ENCODE data around the gene FAM43A.
A peak's percentile ranks its signal among the peaks of the same experiment; 100 is the strongest.

Gene FAM43A

DNA sequence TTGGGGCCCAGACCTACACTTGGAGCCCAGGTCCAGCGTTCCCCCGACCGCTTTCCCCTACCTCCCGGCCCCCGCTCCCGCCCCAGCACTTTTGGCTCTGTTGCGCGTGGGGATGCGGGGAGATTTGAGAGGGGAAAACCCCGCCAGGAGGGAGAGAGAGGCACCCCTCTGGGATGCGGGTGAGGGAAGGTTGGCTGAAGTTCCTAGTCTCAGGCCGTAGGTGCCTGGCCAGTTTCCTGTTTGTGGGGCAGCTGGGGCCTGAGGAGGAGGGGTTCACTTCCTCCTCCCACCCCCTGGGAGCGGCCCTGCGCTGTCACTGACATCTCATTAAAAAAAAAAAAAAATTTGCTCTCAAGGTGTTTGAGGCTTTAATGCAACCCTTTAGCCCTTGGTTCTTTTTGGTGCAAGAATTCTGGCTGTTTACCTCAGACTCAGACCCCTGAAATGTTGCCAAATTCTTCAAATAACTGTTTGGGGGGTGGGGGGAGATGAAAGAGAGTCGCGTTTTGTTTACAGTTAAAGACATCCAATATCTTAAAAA is 2.6 kb downstream of the FAM43A start:
- TF ChIP-seq EZH2phosphoT487 (IDR thresholded peaks at IDR 0.05; ENCODE audit: borderline replicate concordance, low read length), result no peak
- TF ChIP-seq CTCF (IDR thresholded peaks at IDR 0.05; ENCODE audit: low read depth, low read length, poor library complexity, severe bottlenecking), result no peak
- peaks cover 35% of the 10 kb centered on the region for H3F3A ChIP-seq (ENCODE audit: control insufficient read depth, insufficient read depth)
- peak overlapping the region; percentile 99 for H3K4me2 ChIP-seq (ENCODE audit: low read length)
- H3K36me3 ChIP-seq (ENCODE audit: control insufficient read depth, low read length), result peaks cover 12% of the 10 kb centered on the region; the same call in 1 of the 2 replicates
- H3K9me2 ChIP-seq (replicated peaks; ENCODE audit: control insufficient read depth, low read length), result no peaks in the 10 kb centered on the region
- H3K79me2 ChIP-seq (ENCODE audit: control insufficient read depth, low read length), result peaks cover 22% of the 10 kb centered on the region
- no peaks in the 10 kb centered on the region for H3K9me3 ChIP-seq (ENCODE audit: control insufficient read depth, insufficient read depth, low read length)
- peak overlapping the region; percentile 95 for H3K27ac ChIP-seq (ENCODE audit: low read depth, low read length)
- no peaks in the 10 kb centered on the region for H4K20me1 ChIP-seq (ENCODE audit: control insufficient read depth, insufficient read depth, low read depth, low read length)
- peak overlapping the region; percentile 87 for H3K4me3 ChIP-seq (ENCODE audit: low read length)
- peaks cover 81% of the 10 kb centered on the region for H3K4me1 ChIP-seq (ENCODE audit: control insufficient read depth, low read length)
- H3K27me3 ChIP-seq (ENCODE audit: control insufficient read depth, low read length), result peaks cover 20% of the 10 kb centered on the region

DNA sequence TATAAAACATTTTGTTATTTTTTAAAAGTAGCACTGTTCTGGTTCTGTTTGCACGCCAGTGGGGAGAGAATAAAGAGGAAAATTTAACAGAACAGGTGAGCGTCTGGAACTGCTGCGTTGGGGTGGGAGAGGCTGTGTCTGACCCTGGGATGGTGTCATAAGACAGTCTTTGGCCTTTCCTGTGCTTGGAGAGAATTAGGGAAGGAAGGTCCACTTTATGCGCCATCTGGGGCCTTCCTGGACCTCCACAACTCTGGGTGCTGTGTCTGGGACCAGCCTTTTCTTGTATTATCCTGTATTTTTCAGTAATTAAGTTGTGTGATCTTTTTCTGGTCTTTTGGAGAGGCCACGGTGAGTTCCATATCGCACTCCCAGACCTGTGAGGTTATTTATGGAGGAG is 3.3 kb downstream of the FAM43A start:
- Histone ChIP-seq H3K4me2 (ENCODE audit: low read length) (peak overlapping the region; percentile 99), H3K9me2 (replicated peaks; ENCODE audit: control insufficient read depth, low read length) (no peaks in the 10 kb centered on the region), H3K9me3 (ENCODE audit: control insufficient read depth, insufficient read depth, low read length) (no peaks in the 10 kb centered on the region), H3K79me2 (ENCODE audit: control insufficient read depth, low read length) (peaks cover 22% of the 10 kb centered on the region), H3K4me3 (ENCODE audit: low read length) (peak overlapping the region; percentile 87), H3K4me1 (ENCODE audit: control insufficient read depth, low read length) (peaks cover 85% of the 10 kb centered on the region), H4K20me1 (ENCODE audit: control insufficient read depth, insufficient read depth, low read depth, low read length) (no peaks in the 10 kb centered on the region), H3K36me3 (ENCODE audit: control insufficient read depth, low read length) (peaks cover 12% of the 10 kb centered on the region; the same call in 1 of the 2 replicates), H3K27ac (ENCODE audit: low read depth, low read length) (peak overlapping the region; percentile 95), H3F3A (ENCODE audit: control insufficient read depth, insufficient read depth) (peaks cover 35% of the 10 kb centered on the region), H3K27me3 (ENCODE audit: control insufficient read depth, low read length) (peaks cover 20% of the 10 kb centered on the region)
- TF ChIP-seq CTCF (IDR thresholded peaks at IDR 0.05; ENCODE audit: low read depth, low read length, poor library complexity, severe bottlenecking), result no peak
- TF ChIP-seq EZH2phosphoT487 (IDR thresholded peaks at IDR 0.05; ENCODE audit: borderline replicate concordance, low read length), result no peak

DNA sequence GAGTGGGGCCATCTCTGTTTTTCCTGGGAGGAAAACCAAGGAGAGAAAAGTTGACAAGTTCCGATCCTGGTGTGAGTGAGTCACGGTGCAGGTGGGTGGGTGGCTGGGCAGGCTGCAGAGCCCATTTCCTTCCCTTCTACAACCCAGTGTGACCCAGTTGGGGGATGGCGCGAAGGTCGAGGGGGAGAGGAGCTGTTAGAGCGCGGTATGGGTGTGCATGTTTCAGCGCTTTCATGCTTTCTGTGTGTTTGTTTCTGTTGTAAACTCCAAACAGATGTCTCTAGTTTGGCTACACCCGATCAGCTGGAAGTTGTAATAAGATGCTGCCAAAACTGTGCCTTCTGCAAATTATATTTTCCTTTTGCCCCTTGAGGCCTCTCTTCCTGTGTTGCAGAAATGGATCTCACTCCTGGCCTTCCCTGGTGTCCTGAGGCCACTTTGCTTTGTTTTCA is 3.8 kb downstream of the FAM43A start:
- peaks cover 15% of the 10 kb centered on the region for H3K27me3 ChIP-seq (ENCODE audit: control insufficient read depth, low read length)
- peak overlapping the region; percentile 87 for H3K4me3 ChIP-seq (ENCODE audit: low read length)
- no peaks in the 10 kb centered on the region for H3K9me3 ChIP-seq (ENCODE audit: control insufficient read depth, insufficient read depth, low read length)
- no peaks in the 10 kb centered on the region for H3K9me2 ChIP-seq (replicated peaks; ENCODE audit: control insufficient read depth, low read length)
- peak overlapping the region; percentile 99 for H3K4me2 ChIP-seq (ENCODE audit: low read length)
- TF ChIP-seq EZH2phosphoT487 (IDR thresholded peaks at IDR 0.05; ENCODE audit: borderline replicate concordance, low read length), result no peak
- no peak for TF ChIP-seq CTCF (IDR thresholded peaks at IDR 0.05; ENCODE audit: low read depth, low read length, poor library complexity, severe bottlenecking)
- peak overlapping the region; percentile 95 for H3K27ac ChIP-seq (ENCODE audit: low read depth, low read length)
- H3F3A ChIP-seq (ENCODE audit: control insufficient read depth, insufficient read depth), result peaks cover 35% of the 10 kb centered on the region
- H3K79me2 ChIP-seq (ENCODE audit: control insufficient read depth, low read length), result peaks cover 22% of the 10 kb centered on the region
- peaks cover 85% of the 10 kb centered on the region for H3K4me1 ChIP-seq (ENCODE audit: control insufficient read depth, low read length)
- H3K36me3 ChIP-seq (ENCODE audit: control insufficient read depth, low read length), result peaks cover 12% of the 10 kb centered on the region; the same call in 1 of the 2 replicates
- H4K20me1 ChIP-seq (ENCODE audit: control insufficient read depth, insufficient read depth, low read depth, low read length), result no peaks in the 10 kb centered on the region
